A673 (cell line): ENCODE results near the gene SFT2D2.
"Not testable (repeated sequence)": the region's sequence is repeated elsewhere in the genome, so short reads cannot be mapped to it uniquely, and the experiment has no call there.

Experiments used
- CTCF ChIP-seq: fragments of 300-800, 200-600 bp; sonication (generic); conservative IDR thresholded peaks from 2 replicates; pipeline ENCODE4 v1.5.1; 2017; ENCODE audit warnings: low read depth, mild to moderate bottlenecking, antibody characterized with exemption, low read length, moderate library complexity, mixed read lengths
- EZH2 ChIP-seq: fragments of 200-600 bp; sonication (generic); IDR thresholded peaks from 2 replicates; pipeline ENCODE4 v1.6.1; 2017; ENCODE audit warnings: borderline replicate concordance, low read depth, mild to moderate bottlenecking, mixed read lengths, antibody characterized with exemption, low read length; ENCODE audit not compliant: poor library complexity, severe bottlenecking

- TF ChIP-seq CTCF, EZH2: not testable (repeated sequence)
These were observed 18.1 kb upstream of the SFT2D2 start for GRCh38 chr1:168207673-168208072.
